ENCODE data around the gene PPP2R1B. TPM values are rescaled to one million over a fixed set of nuclear protein-coding genes. Genes with fewer than 3 reads are reported as not detected.
"Not testable (repeated sequence)": the region's sequence is repeated elsewhere in the genome, so short reads cannot be mapped to it uniquely, and the experiment has no call there.

The PPP2R1B gene
- total RNA-seq, 1 experiment from 2014 or later = 72.2 TPM

DNA sequence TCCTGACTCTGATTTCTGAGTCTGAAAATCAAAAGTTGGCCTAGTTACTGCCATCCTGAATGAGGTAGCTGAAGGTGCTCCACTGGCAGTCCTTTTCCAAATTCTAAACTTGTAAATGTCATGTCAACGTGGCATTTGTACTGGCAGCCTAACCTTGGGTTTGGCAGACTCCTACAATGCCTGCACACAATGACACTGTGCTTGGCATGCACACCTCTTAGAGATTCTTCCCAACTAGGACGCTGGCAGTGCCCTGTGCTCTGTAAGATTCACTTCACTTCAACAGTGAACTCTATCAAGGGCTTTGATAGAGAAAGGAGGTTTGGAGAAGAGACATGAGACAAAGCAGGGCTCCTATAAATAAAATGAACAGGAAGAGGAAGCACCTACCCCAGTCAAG lies 21.9 kb upstream of the PPP2R1B start:
- peaks cover 12% of the 10 kb centered on the region for H3K36me3 ChIP-seq (ENCODE audit: insufficient read depth, low read length, poor library complexity, severe bottlenecking)
- intact Hi-C loops (cut with micrococcal nuclease; ENCODE audit: unreplicated experiment) = no loop called here
- H3K27me3 ChIP-seq (replicated peaks; ENCODE audit: insufficient read depth, low read depth, low read length, poor library complexity) = no peaks in the 10 kb centered on the region
- POLR2A ChIA-PET (ENCODE audit: low non-redundant PET) = no interaction called here
- no peak for TF ChIP-seq EZH2 (IDR thresholded peaks at IDR 0.05; ENCODE audit: borderline replicate concordance, low read depth, low read length, poor library complexity, severe bottlenecking)
- TF ChIP-seq, protein P1, sequence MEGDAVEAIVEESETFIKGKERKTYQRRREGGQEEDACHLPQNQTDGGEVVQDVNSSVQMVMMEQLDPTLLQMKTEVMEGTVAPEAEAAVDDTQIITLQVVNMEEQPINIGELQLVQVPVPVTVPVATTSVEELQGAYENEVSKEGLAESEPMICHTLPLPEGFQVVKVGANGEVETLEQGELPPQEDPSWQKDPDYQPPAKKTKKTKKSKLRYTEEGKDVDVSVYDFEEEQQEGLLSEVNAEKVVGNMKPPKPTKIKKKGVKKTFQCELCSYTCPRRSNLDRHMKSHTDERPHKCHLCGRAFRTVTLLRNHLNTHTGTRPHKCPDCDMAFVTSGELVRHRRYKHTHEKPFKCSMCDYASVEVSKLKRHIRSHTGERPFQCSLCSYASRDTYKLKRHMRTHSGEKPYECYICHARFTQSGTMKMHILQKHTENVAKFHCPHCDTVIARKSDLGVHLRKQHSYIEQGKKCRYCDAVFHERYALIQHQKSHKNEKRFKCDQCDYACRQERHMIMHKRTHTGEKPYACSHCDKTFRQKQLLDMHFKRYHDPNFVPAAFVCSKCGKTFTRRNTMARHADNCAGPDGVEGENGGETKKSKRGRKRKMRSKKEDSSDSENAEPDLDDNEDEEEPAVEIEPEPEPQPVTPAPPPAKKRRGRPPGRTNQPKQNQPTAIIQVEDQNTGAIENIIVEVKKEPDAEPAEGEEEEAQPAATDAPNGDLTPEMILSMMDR (conservative IDR thresholded peaks at IDR 0.05; ENCODE audit: low read depth, low read length) = no peak
- no peak overlapping the region for H3K27ac ChIP-seq (ENCODE audit: low read depth, low read length, poor library complexity, severe bottlenecking)
- no peaks in the 10 kb centered on the region for H3K9me3 ChIP-seq (ENCODE audit: low read depth, low read length, poor library complexity, severe bottlenecking)
- peaks cover 2% of the 10 kb centered on the region for H3K4me1 ChIP-seq (ENCODE audit: insufficient read depth, low read length, poor library complexity, severe bottlenecking)
- no peak for DNase-seq (ENCODE audit: low spot score)
- BruUV-seq (replicated peaks) = no TSS peak
- no peak overlapping the region for H3K4me3 ChIP-seq (ENCODE audit: low read depth, low read length, poor library complexity, severe bottlenecking)
- CTCF ChIA-PET = no interaction called here

DNA sequence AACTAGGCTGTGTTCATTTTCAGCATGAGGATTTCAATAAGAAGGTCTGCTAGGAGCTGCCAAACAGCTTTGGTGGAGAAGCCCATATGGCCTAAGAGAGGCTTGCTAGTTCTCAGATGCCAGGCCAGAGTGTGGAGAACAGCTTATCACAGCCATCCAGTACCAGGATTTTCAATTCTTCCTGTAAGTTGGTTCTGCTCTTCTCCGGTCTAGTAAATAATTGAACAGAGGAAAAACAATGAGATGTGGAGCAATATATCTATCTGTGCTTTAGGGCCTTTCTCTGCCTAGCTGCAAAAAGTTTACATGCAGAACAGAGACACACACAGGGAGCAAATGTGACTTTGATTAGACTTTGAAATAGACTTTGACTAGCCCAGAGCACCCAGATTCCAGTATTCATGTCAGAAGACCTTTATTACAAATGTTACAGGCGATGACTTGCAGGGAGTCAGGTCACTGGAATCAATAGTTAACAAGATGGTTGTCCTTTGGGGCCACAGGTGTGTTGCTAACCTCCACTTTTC lies 19.8 kb upstream of the PPP2R1B start:
- H3K36me3 ChIP-seq (ENCODE audit: insufficient read depth, low read length, poor library complexity, severe bottlenecking) = peaks cover 12% of the 10 kb centered on the region
- H3K4me1 ChIP-seq (ENCODE audit: insufficient read depth, low read length, poor library complexity, severe bottlenecking) = peaks cover 9% of the 10 kb centered on the region
- DNase-seq (ENCODE audit: low spot score) = no peak
- intact Hi-C loops (cut with micrococcal nuclease; ENCODE audit: unreplicated experiment) = no loop called here
- no peaks in the 10 kb centered on the region for H3K27me3 ChIP-seq (replicated peaks; ENCODE audit: insufficient read depth, low read depth, low read length, poor library complexity)
- no peak for TF ChIP-seq EZH2 (IDR thresholded peaks at IDR 0.05; ENCODE audit: borderline replicate concordance, low read depth, low read length, poor library complexity, severe bottlenecking)
- TF ChIP-seq, protein P1 (conservative IDR thresholded peaks at IDR 0.05; ENCODE audit: low read depth, low read length) = no peak
- H3K4me3 ChIP-seq (ENCODE audit: low read depth, low read length, poor library complexity, severe bottlenecking) = no peak overlapping the region
- H3K27ac ChIP-seq (ENCODE audit: low read depth, low read length, poor library complexity, severe bottlenecking) = no peak overlapping the region
- no TSS peak for BruUV-seq (replicated peaks)
- CTCF ChIA-PET = no interaction called here
- POLR2A ChIA-PET (ENCODE audit: low non-redundant PET) = no interaction called here
- H3K9me3 ChIP-seq (ENCODE audit: low read depth, low read length, poor library complexity, severe bottlenecking) = no peaks in the 10 kb centered on the region

DNA sequence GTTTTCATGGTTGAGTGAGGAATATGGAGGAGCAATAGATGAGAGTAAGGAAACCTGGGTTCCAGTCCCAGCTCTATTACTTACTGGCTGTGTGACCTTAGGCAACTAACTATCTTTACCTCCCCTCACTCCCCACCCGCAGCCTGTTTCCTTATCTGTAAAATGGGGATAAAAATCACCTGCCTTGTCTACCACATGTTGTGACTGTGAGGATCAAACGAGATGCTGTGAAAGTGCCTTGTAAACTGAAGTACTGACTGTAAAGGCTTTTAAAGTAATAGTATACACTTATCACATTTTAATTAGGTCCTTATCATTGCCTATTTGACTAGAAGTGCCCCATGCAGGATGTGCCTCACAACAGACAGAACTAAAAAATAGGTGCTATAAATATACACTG lies 18.9 kb upstream of the PPP2R1B start:
- no peak for DNase-seq (ENCODE audit: low spot score)
- ChIA-PET CTCF (no interaction called here), POLR2A (ENCODE audit: low non-redundant PET) (no interaction called here)
- intact Hi-C loops (cut with micrococcal nuclease; ENCODE audit: unreplicated experiment) = no loop called here
- Histone ChIP-seq H3K27me3 (replicated peaks; ENCODE audit: insufficient read depth, low read depth, low read length, poor library complexity) (no peaks in the 10 kb centered on the region), H3K4me3 (ENCODE audit: low read depth, low read length, poor library complexity, severe bottlenecking) (no peak overlapping the region), H3K36me3 (ENCODE audit: insufficient read depth, low read length, poor library complexity, severe bottlenecking) (peaks cover 12% of the 10 kb centered on the region), H3K4me1 (ENCODE audit: insufficient read depth, low read length, poor library complexity, severe bottlenecking) (peaks cover 9% of the 10 kb centered on the region), H3K9me3 (ENCODE audit: low read depth, low read length, poor library complexity, severe bottlenecking) (no peaks in the 10 kb centered on the region), H3K27ac (ENCODE audit: low read depth, low read length, poor library complexity, severe bottlenecking) (no peak overlapping the region)
- BruUV-seq (replicated peaks) = no TSS peak
- TF ChIP-seq, protein P1 (conservative IDR thresholded peaks at IDR 0.05; ENCODE audit: low read depth, low read length) = no peak
- TF ChIP-seq EZH2 (IDR thresholded peaks at IDR 0.05; ENCODE audit: borderline replicate concordance, low read depth, low read length, poor library complexity, severe bottlenecking) = no peak

DNA sequence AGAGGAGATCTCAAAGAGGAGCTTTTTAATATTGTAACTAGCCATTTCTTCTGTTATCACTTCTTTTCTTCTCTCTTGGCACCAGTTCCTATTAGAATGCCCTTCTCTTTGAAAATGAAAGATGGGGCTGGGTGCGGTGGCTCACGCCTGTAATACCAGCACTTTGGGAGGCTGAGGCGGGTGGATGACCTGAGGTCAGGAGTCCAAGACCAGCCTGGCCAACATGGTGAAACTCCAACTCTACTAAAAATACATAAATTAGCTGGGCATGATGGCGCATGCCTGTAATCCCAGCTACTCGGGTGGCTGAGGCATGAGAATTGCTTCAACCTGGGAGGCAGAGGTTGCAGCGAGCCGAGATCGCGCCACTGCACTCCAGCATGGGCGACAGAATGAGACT lies 18.1 kb upstream of the PPP2R1B start:
- intact Hi-C loops (cut with micrococcal nuclease; ENCODE audit: unreplicated experiment); DNase-seq (ENCODE audit: low spot score); CTCF ChIA-PET; H3K4me3 ChIP-seq (ENCODE audit: low read depth, low read length, poor library complexity, severe bottlenecking); H3K27ac ChIP-seq (ENCODE audit: low read depth, low read length, poor library complexity, severe bottlenecking); H3K27me3 ChIP-seq (replicated peaks; ENCODE audit: insufficient read depth, low read depth, low read length, poor library complexity); POLR2A ChIA-PET (ENCODE audit: low non-redundant PET); H3K9me3 ChIP-seq (ENCODE audit: low read depth, low read length, poor library complexity, severe bottlenecking); H3K4me1 ChIP-seq (ENCODE audit: insufficient read depth, low read length, poor library complexity, severe bottlenecking); BruUV-seq (replicated peaks): not testable (repeated sequence)
- peaks cover 12% of the 10 kb centered on the region for H3K36me3 ChIP-seq (ENCODE audit: insufficient read depth, low read length, poor library complexity, severe bottlenecking)

Data from A673 (cell line).